ENCODE measurements around the gene EDN2. TPM values are rescaled to one million over a fixed set of nuclear protein-coding genes. Genes with fewer than 3 reads are reported as not detected.

EDN2 gene
- total RNA-seq, 1 experiment from 2014 or later: 0.24 TPM

DNA sequence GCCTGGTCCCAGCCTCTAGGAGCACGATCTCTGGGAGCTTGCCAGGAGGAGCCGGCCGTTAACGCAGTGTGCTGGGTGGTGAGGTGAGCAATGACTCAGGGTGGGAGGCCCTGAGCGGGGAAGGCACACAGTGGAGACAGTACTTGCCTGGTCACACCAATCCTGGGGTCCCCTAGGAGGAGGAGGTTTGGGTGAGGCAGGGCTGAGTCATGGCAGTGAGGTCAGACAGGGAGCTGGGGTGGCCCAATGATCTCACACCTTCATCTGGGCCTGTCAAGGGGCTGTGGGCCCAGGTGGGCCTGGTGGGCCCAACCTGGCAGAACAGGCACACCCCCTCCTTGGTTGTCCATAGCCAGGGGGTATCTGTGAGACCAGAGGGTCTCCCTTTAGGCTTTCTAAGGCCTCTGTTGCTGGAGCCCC lies 8.6 kb upstream of the EDN2 start:
- DNase-seq: no peak
- TF ChIP-seq, protein P1, sequence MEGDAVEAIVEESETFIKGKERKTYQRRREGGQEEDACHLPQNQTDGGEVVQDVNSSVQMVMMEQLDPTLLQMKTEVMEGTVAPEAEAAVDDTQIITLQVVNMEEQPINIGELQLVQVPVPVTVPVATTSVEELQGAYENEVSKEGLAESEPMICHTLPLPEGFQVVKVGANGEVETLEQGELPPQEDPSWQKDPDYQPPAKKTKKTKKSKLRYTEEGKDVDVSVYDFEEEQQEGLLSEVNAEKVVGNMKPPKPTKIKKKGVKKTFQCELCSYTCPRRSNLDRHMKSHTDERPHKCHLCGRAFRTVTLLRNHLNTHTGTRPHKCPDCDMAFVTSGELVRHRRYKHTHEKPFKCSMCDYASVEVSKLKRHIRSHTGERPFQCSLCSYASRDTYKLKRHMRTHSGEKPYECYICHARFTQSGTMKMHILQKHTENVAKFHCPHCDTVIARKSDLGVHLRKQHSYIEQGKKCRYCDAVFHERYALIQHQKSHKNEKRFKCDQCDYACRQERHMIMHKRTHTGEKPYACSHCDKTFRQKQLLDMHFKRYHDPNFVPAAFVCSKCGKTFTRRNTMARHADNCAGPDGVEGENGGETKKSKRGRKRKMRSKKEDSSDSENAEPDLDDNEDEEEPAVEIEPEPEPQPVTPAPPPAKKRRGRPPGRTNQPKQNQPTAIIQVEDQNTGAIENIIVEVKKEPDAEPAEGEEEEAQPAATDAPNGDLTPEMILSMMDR (conservative IDR thresholded peaks at IDR 0.05): no peak
- H3T11ph ChIP-seq (ENCODE audit: low read length): no peak overlapping the region
- no peak overlapping the region for H3K4ac ChIP-seq (ENCODE audit: low read depth, low read length)
- no peaks in the 10 kb centered on the region for H3K9me3 ChIP-seq (ENCODE audit: control insufficient read depth, low read depth, low read length)
- H3K14ac ChIP-seq (ENCODE audit: insufficient read depth, low read length): no peak overlapping the region
- no peaks in the 10 kb centered on the region for H4K20me1 ChIP-seq (ENCODE audit: control insufficient read depth, insufficient read depth, insufficient read length)
- no CpG with 5 or more reads among the region's 5 CpGs for WGBS (ENCODE audit: extremely low coverage, insufficient read length, low lambda C conversion rate)
- H3K79me2 ChIP-seq (ENCODE audit: insufficient read depth, low read length): no peaks in the 10 kb centered on the region
- Mint-ChIP-seq H3K4me1 (peaks cover 25 to 26% of the 10 kb centered on the region in 2 experiments), H3K9me3 (peaks cover 0 to 3% of the 10 kb centered on the region in 2 experiments; a peak in 2 of 5 replicates), H3K27ac (no peak overlapping the region; a peak in 1 of 7 replicates), H3K4me3 (no peak overlapping the region), H3K36me3 (ENCODE audit: insufficient read depth in 1 of 3, low read depth in 3 of 3) (peaks cover 0 to 2% (median 2%) of the 10 kb centered on the region in 3 experiments; a peak in 1 of 7 replicates), H3K27me3 (ENCODE audit: low read depth) (peaks cover 25% of the 10 kb centered on the region)
- no peaks in the 10 kb centered on the region for H3K4me1 ChIP-seq (ENCODE audit: insufficient read depth, low read length)
- no peaks in the 10 kb centered on the region; the same call in 1 of the 2 replicates for H3K27me3 ChIP-seq (ENCODE audit: insufficient read depth, low read length)
- no peak overlapping the region for H2AFZ ChIP-seq (ENCODE audit: low read length)
- H2AK5ac ChIP-seq (ENCODE audit: insufficient read length, low read length): no peak overlapping the region
- no peak overlapping the region for H3K27ac ChIP-seq (ENCODE audit: insufficient read length, low read depth, low read length)
- H4K8ac ChIP-seq (replicated peaks; ENCODE audit: insufficient read length, low read depth, low read length): no peak overlapping the region
- no peak overlapping the region for H2BK20ac ChIP-seq (ENCODE audit: low read depth, low read length, poor library complexity, severe bottlenecking)
- no peak overlapping the region for H3K23ac ChIP-seq (ENCODE audit: insufficient read length, low read depth, low read length)
- no peak overlapping the region for H2BK5ac ChIP-seq (ENCODE audit: insufficient read length, low read length)
- no peak overlapping the region for H4K5ac ChIP-seq (ENCODE audit: insufficient read length, low read depth, low read length)
- no peaks in the 10 kb centered on the region for H3K23me2 ChIP-seq (ENCODE audit: insufficient read length, low read depth, low read length, poor library complexity, severe bottlenecking)
- no peak overlapping the region for H3K56ac ChIP-seq (ENCODE audit: insufficient read length, low read depth, low read length)
- no peak overlapping the region for H2BK12ac ChIP-seq (ENCODE audit: insufficient read length, low read depth, low read length)
- no peak overlapping the region for H2BK15ac ChIP-seq (ENCODE audit: low read depth, low read length)
- H3K18ac ChIP-seq (ENCODE audit: insufficient read length, low read depth, low read length): no peak overlapping the region
- no peaks in the 10 kb centered on the region for H3K79me1 ChIP-seq (ENCODE audit: insufficient read depth, low read depth, low read length, poor library complexity, severe bottlenecking)
- H2BK120ac ChIP-seq (ENCODE audit: low read depth, low read length, poor library complexity, severe bottlenecking): no peak overlapping the region
- H4K91ac ChIP-seq (ENCODE audit: insufficient read length, low read depth, low read length): no peak overlapping the region
- H3K9ac ChIP-seq (ENCODE audit: extremely low read depth, insufficient read length, low read length): no peak overlapping the region
- H3K4me2 ChIP-seq (ENCODE audit: insufficient read depth, insufficient read length, low read length): no peak overlapping the region

Measured in H9 (cell line).